Adrenal gland (tissue), 12 donors: ENCODE measurements around the gene ZNF221. TPM values are rescaled to one million over a fixed set of nuclear protein-coding genes. Genes with fewer than 3 reads are reported as not detected.

ENCODE experiments used
- DNase-seq, 7 donors: peaks; one replicate each; pipeline ENCODE4 v3.0.0-alpha.2; 2019 to 2020
- H3K27ac ChIP-seq, 5 donors: fragments of 200-600 bp; sonication (generic) in 4 of 5; 1 replicate in 3 of 5; 2 replicates in 2 of 5; pipeline versions ENCODE4 v1.5.1 to v1.8.0; 2016 to 2020; ENCODE audit warnings: mild to moderate bottlenecking in 1 of 5
- H3K27me3 ChIP-seq: fragments of 200-600 bp; 2 replicates; pipeline ENCODE4 v1.8.0; 2021
- H3K36me3 ChIP-seq, 2 donors: fragments of 200-600 bp; replicated peaks in 1 of 2; 1 replicate in 1 of 2; 2 replicates in 1 of 2; pipeline versions ENCODE4 v1.5.1 to v1.8.0; 2018 to 2022
- H3K4me1 ChIP-seq, 2 donors: fragments of 200-600 bp; replicated peaks in 1 of 2; 1 replicate in 1 of 2; 2 replicates in 1 of 2; pipeline versions ENCODE4 v1.5.1 to v1.8.0; 2018 to 2021
- H3K4me3 ChIP-seq, 4 donors: fragments of 200-600 bp; sonication (generic) in 3 of 4; one replicate each; pipeline ENCODE4 v1.5.1; 2016 to 2018
- H3K9me3 ChIP-seq, 3 donors: fragments of 200-600 bp; sonication (generic) in 1 of 3; replicated peaks in 1 of 3; 1 replicate in 2 of 3; 2 replicates in 1 of 3; pipeline versions ENCODE4 v1.5.1 to v1.8.0; 2016 to 2021
- CTCF ChIP-seq, 6 experiments: fragments of 450-650 bp in 4 of 6; fragments of 200-600 bp in 2 of 6; sonication (generic) in 1 of 6; IDR thresholded peaks; 1 replicate in 5 of 6; 2 replicates in 1 of 6; pipeline versions ENCODE4 v1.5.1 to v1.8.0; 2016 to 2021; ENCODE audit warnings: antibody characterized with exemption in 6 of 6, mild to moderate bottlenecking in 2 of 6, moderate library complexity in 1 of 6
- POLR2A ChIP-seq, 2 donors: fragments of 450-650 bp; IDR thresholded peaks; one replicate each; pipeline ENCODE4 v1.6.1; 2017; ENCODE audit warnings: antibody characterized with exemption in 2 of 2, mild to moderate bottlenecking in 2 of 2, moderate library complexity in 1 of 2
- WGBS, 4 donors: extraction: QIAGEN DNeasy Blood & Tissue Kit in 2 of 4; methylation state at CpG; one replicate each; pipeline versions ENCODE4 v1.1.5 to v1.1.7; 2013 to 2017; 5-methylcytosine and 5-hydroxymethylcytosine counted together
- intact Hi-C, 2 donors: fragments of 100-400 bp; cut with DNase I; formaldehyde crosslinking; loops; one replicate each; pipeline versions ENCODE4 v1.14.1 to v1.15.0; 2022 to 2023
- polyA plus RNA-seq, 3 donors: library from polyadenylated mRNA; stranded (reverse); fragments of 200-250 nt in 2 of 3; fragments of 350-450 nt in 1 of 3; fragmentation: Illumina TruSeq in 1 of 3; extraction: RNeasy Lipid Tissue Mini Kit (QIAGEN cat#74804) in 1 of 3; gene quantifications; one replicate each; pipeline ENCODE4 v1.2.3, GENCODE V29; 2013 to 2014
- total RNA-seq, 9 donors: library from RNA; depleted of rRNA in 4 of 9; stranded (reverse); fragments of >200 nt in 4 of 9; fragments of 120-200 nt in 1 of 9; fragmentation: NEBNext Ultra II Directional in 1 of 9; extraction: Animal tissue kit (Norgen Biotek cat#: 25700) in 1 of 9; gene quantifications; one replicate each; pipeline versions ENCODE4 v1.1.0 to v1.2.4, GENCODE V29; 2013 to 2023
- donor health status: healthy with polysubstance abuse.
- donor health status: Bipolar disorder and iron deficiency.
- donor health status: DM: yes; HTN: yes; CAD: no.
- donor health status: DM: no; HTN: no; CAD: no.
- donor health status: DM: no; HTN: no; CAD: no.
- donor health status: DM: yes; HTN: yes; CAD: no.

The ZNF221 gene
- total and polyA plus RNA-seq, 12 donors: 2.6 to 12.8 (median 4.9) TPM

GRCh38 chr19:43997631-43998290 is 46.7 kb downstream of the ZNF221 start:
- H3K27ac ChIP-seq: no peak overlapping the region
- no peaks in the 10 kb centered on the region for H3K27me3 ChIP-seq
- no peak for TF ChIP-seq POLR2A (IDR thresholded peaks at IDR 0.05)
- no peak for TF ChIP-seq CTCF (IDR thresholded peaks at IDR 0.05)
- peaks cover 4 to 31% of the 10 kb centered on the region in 2 donors for H3K36me3 ChIP-seq
- DNase-seq: peak; percentile 54 to 82 (median 74)
- WGBS, 4 donors: 46 to 79% (median 67%) methylated on average over 8 to 10 of the region's 10 CpGs
- peaks cover 3 to 4% of the 10 kb centered on the region in 2 donors for H3K4me1 ChIP-seq
- H3K9me3 ChIP-seq: no peaks in the 10 kb centered on the region
- H3K4me3 ChIP-seq: no peak overlapping the region
- intact Hi-C loops: no loop called here

DNA sequence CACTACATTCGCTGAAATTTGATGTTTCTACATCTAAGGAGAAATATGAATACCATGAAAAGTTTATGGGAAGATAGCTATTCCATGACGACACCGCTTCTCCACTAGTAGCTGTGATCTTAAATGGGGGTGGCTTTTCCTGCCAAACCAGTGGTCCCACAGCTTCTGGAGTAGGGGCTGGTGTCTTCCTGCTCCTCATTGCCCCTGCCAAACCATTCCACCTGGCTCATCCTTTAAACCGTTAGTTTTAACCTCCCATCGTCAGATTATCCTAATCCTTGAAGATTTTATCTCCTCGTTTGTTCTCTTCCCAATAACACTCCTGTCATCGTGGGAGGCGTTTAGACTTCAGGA is 51.2 kb downstream of the ZNF221 start:
- intact Hi-C loops: no loop called here
- H3K27ac ChIP-seq: peak overlapping the region in 2 of 5 donors; percentile 71 to 74
- H3K9me3 ChIP-seq: no peaks in the 10 kb centered on the region
- no peaks in the 10 kb centered on the region for H3K27me3 ChIP-seq
- peak overlapping the region in 3 of 4 donors; percentile 44 to 80 (median 78) for H3K4me3 ChIP-seq
- no peaks in the 10 kb centered on the region for H3K36me3 ChIP-seq
- TF ChIP-seq CTCF (IDR thresholded peaks at IDR 0.05): no peak
- peaks cover 3 to 13% of the 10 kb centered on the region in 2 donors for H3K4me1 ChIP-seq
- 8 to 10% (median 9%) methylated on average over 8 of the region's 8 CpGs for WGBS, 4 donors
- no peak for DNase-seq

DNA sequence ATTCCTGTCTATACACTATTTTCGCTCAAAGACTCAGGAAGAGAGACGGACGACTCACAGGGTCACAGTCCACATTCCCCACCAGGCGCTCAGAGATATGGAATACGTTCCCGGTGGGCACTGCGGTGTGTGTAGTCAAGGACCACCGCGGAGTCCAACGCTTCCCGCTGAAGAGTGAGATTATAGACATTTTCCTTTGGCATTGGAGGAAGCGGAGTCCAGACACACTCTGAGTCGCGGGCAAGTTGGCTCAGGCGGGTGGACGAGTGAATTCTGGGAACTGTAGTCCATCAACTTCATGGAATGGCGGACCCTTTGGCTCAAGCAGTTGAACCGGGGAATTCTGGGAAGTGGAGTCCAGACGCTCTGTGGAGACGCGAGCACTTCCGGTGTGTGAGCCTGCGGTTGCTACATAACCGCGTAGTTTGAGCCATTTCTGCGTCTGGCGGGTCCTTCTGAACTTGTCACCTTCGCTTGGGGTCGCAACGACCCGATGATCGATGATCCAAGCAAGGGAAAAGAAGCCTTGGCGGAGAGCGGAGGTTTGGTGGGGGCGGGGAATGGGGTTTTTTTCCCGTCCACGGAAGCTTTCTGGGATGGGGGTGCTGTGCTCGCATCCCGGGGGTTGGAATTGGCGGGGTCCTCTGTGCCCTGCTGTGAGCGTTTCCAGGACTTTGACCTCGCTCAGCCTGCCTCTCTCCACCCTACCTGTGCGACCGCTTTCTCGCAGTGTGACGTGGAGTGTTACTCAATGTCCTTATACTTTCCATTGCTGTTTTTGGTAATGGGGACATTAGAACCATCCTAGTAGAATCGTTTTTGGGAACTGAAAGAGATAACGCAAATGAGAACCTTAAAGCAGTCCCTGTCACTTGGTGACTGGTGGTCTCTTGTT is 51.8 kb downstream of the ZNF221 start, which contains the start of gene ZNF230:
TSS of gene ZNF230 (plus strand) at position 392 of the 895 bp plus-strand sequence. CDS start 4,122 bp downstream, outside the sequence.
- H3K27ac ChIP-seq: peak within 1 kb of the TSS in 4 of 5 donors; percentile 30 to 88 (median 68)
- no peak for TF ChIP-seq CTCF (IDR thresholded peaks at IDR 0.05)
- TF ChIP-seq POLR2A (IDR thresholded peaks at IDR 0.05): no peak
- DNase-seq: peak; percentile 91 to 98 (median 95)
- intact Hi-C loops: no loop called here
- peak within 1 kb of the TSS; percentile 44 to 93 (median 68) for H3K4me3 ChIP-seq
- peaks cover 3 to 13% of the 10 kb centered on the region in 2 donors for H3K4me1 ChIP-seq
- H3K9me3 ChIP-seq: no peaks in the 10 kb centered on the region
- no peaks in the 10 kb centered on the region for H3K27me3 ChIP-seq
- 0 to 1% (median 0%) methylated on average over 35 to 48 of the region's 48 CpGs for WGBS, 4 donors
- peaks cover 0 to 1% of the 10 kb centered on the region in 2 donors for H3K36me3 ChIP-seq

GRCh38 chr19:44003461-44004009 is 52.5 kb downstream of the ZNF221 start:
- 2 to 3% (median 3%) methylated on average over 5 to 15 of the region's 15 CpGs for whole genome bisulfite sequencing, 4 donors
- H3K4me3 ChIP-seq: peak overlapping the region in 3 of 4 donors; percentile 44 to 80 (median 56)
- H3K27ac ChIP-seq: peak overlapping the region in 2 of 5 donors; percentile 71 to 88
- peak in 4 of 7 donors; percentile 16 to 28 (median 22) for DNase-seq
- peaks cover 3 to 13% of the 10 kb centered on the region in 2 donors for H3K4me1 ChIP-seq
- H3K27me3 ChIP-seq: no peaks in the 10 kb centered on the region
- TF ChIP-seq CTCF (IDR thresholded peaks at IDR 0.05): no peak
- no peak for TF ChIP-seq POLR2A (IDR thresholded peaks at IDR 0.05)
- peaks cover 0 to 7% of the 10 kb centered on the region in 2 donors for H3K36me3 ChIP-seq
- intact Hi-C loops: no loop called here
- H3K9me3 ChIP-seq: no peaks in the 10 kb centered on the region
